GM12864 (cell line): Measurements from ENCODE around the gene EHMT1.

Experiments used
- DNase-seq: peaks from one replicate; pipeline ENCODE4 v3.0.0-alpha.2; 2011; ENCODE audit warnings: low read depth
- H3K4me3 ChIP-seq: 2 replicates; pipeline ENCODE4 v1.5.1; 2011; ENCODE audit warnings: mild to moderate bottlenecking, low read depth, low read length, control low read depth
- CTCF ChIP-seq: IDR thresholded peaks from 2 replicates; pipeline ENCODE4 v1.5.1; 2011; ENCODE audit warnings: low read depth, mild to moderate bottlenecking, moderate library complexity, low read length, control low read depth, inconsistent platforms; ENCODE audit errors: missing control alignments

EHMT1 gene

GRCh38 chr9:137694236-137694959, 75.6 kb downstream of the EHMT1 start:
- DNase-seq, result no peak

GRCh38 chr9:137694962-137695875, 76.4 kb downstream of the EHMT1 start:
- TF ChIP-seq CTCF, result peak; percentile 81
- no peak for DNase-seq
- no peak overlapping the region for H3K4me3 ChIP-seq

More at GRCh38 chr9:137694236-137694959, 75.6 kb downstream of the EHMT1 start:
- no peak for TF ChIP-seq CTCF
- H3K4me3 ChIP-seq, result no peak overlapping the region

- no peak for DNase-seq
- no peak for TF ChIP-seq CTCF
- no peak overlapping the region for H3K4me3 ChIP-seq
Observed at GRCh38 chr9:137696136-137696925, 77.5 kb downstream of the EHMT1 start.

GRCh38 chr9:137697193-137697592, 78.4 kb downstream of the EHMT1 start:
- no peak overlapping the region for H3K4me3 ChIP-seq
- no peak for DNase-seq
- TF ChIP-seq CTCF, result no peak

GRCh38 chr9:137697832-137698231, 79.0 kb downstream of the EHMT1 start:
- TF ChIP-seq CTCF, result no peak
- no peak for DNase-seq
- no peak overlapping the region for H3K4me3 ChIP-seq

GRCh38 chr9:137700911-137701310, 82.1 kb downstream of the EHMT1 start:
- no peak overlapping the region for H3K4me3 ChIP-seq
- DNase-seq, result no peak
- TF ChIP-seq CTCF, result no peak
